IMR-90 (cell line): ENCODE measurements around the gene PEX26. TPM values are rescaled to one million over a fixed set of nuclear protein-coding genes. Genes with fewer than 3 reads are reported as not detected.

ENCODE experiments used
- ATAC-seq: fragments of 200-7000 bp; cut with Tn5 transposase; 2 replicates; pipeline ENCODE4 v1.9.1; 2020; ENCODE audit warnings: low read depth, mild to moderate bottlenecking, moderate library complexity
- BruUV-seq: library from RNA; stranded (reverse); fragments of 400-500 nt; replicated peaks from 2 replicates; lab custom pipeline; 2021; lab: Mats Ljungman, UMichigan
- CTCF ChIA-PET: fragments of 300-600 bp; formaldehyde crosslinking; extraction: SDS; loops from one replicate; lab custom pipeline; 2021; ENCODE audit warnings: antibody characterized with exemption; lab: Yijun Ruan, JAX
- POLR2A ChIA-PET: fragments of 300-600 bp; sonication (Branson Sonifier 250); formaldehyde crosslinking; loops from one replicate; lab custom pipeline; 2022; ENCODE audit warnings: antibody characterized with exemption; ENCODE audit not compliant: unreplicated experiment; lab: Charles Lee
- DNase-seq: peaks from one replicate; pipeline ENCODE4 v3.0.0; 2013
- H2AFZ ChIP-seq: replicated peaks from 2 replicates; pipeline ENCODE3; 2013; ENCODE audit warnings: low read length, mild to moderate bottlenecking; ENCODE audit not compliant: poor library complexity
- H2AK5ac ChIP-seq: 2 replicates; pipeline ENCODE4 v1.6.1; 2013; ENCODE audit warnings: low read depth, low read length, inconsistent platforms
- H2AK9ac ChIP-seq: replicated peaks from 2 replicates; pipeline ENCODE3; 2013; ENCODE audit warnings: mild to moderate bottlenecking, low read depth, low read length, moderate library complexity; ENCODE audit not compliant: poor library complexity
- H2BK120ac ChIP-seq: 2 replicates; pipeline ENCODE4 v1.6.1; 2013; ENCODE audit warnings: low read depth, low read length, inconsistent platforms
- H2BK15ac ChIP-seq: 3 replicates; pipeline ENCODE4 v1.6.1; 2013; ENCODE audit warnings: low read depth, low read length, inconsistent platforms
- H2BK20ac ChIP-seq: 2 replicates; pipeline ENCODE4 v1.6.1; 2013; ENCODE audit warnings: low read depth, mild to moderate bottlenecking, inconsistent platforms, low read length, moderate library complexity
- H2BK5ac ChIP-seq: 2 replicates; pipeline ENCODE4 v1.6.1; 2013; ENCODE audit warnings: mild to moderate bottlenecking, low read depth, low read length, inconsistent platforms; ENCODE audit not compliant: poor library complexity, severe bottlenecking
- H3K14ac ChIP-seq: replicated peaks from 2 replicates; pipeline ENCODE4 v1.6.1; 2013; ENCODE audit warnings: low read depth, low read length, inconsistent platforms
- H3K18ac ChIP-seq: 2 replicates; pipeline ENCODE4 v1.6.1; 2013; ENCODE audit warnings: low read depth, low read length, control low read depth
- H3K23ac ChIP-seq: 2 replicates; pipeline ENCODE4 v1.6.1; 2013; ENCODE audit warnings: low read depth, low read length, inconsistent platforms
- H3K27ac ChIP-seq: 2 replicates; pipeline ENCODE4 v1.5.1; 2013; ENCODE audit warnings: mild to moderate bottlenecking, control low read depth, low read length; ENCODE audit not compliant: insufficient read depth
- H3K27me3 ChIP-seq: 2 replicates; pipeline ENCODE4 v1.6.1; 2013; ENCODE audit warnings: low read length; ENCODE audit not compliant: control insufficient read depth, insufficient read depth
- H3K36me3 ChIP-seq: 2 replicates; pipeline ENCODE4 v1.6.1; 2013; ENCODE audit warnings: low read length, mixed read lengths; ENCODE audit not compliant: control insufficient read depth, insufficient read depth
- H3K4ac ChIP-seq: 2 replicates; pipeline ENCODE4 v1.6.1; 2013; ENCODE audit warnings: low read depth, low read length, inconsistent platforms
- H3K4me1 ChIP-seq: 2 replicates; pipeline ENCODE4 v1.6.1; 2013; ENCODE audit warnings: low read length, mixed read lengths; ENCODE audit not compliant: control insufficient read depth, insufficient read depth
- H3K4me2 ChIP-seq: 2 replicates; pipeline ENCODE4 v1.6.1; 2013; ENCODE audit warnings: low read depth, mild to moderate bottlenecking, control low read depth, low read length, moderate library complexity
- H3K4me3 ChIP-seq: 2 replicates; pipeline ENCODE4 v1.5.1; 2013; ENCODE audit warnings: low read depth, mild to moderate bottlenecking, control low read depth, low read length, moderate library complexity; ENCODE audit not compliant: insufficient read depth
- H3K56ac ChIP-seq: 2 replicates; pipeline ENCODE4 v1.6.1; 2013; ENCODE audit warnings: low read length, inconsistent platforms; ENCODE audit not compliant: insufficient read depth; ENCODE audit errors: extremely low read depth
- H3K79me1 ChIP-seq, 2 experiments: 2 replicates each; pipeline ENCODE4 v1.6.1; 2013; ENCODE audit warnings: low read length in 2 of 2, inconsistent platforms in 1 of 2, low read depth in 1 of 2
- H3K9ac ChIP-seq: 2 replicates; pipeline ENCODE4 v1.6.1; 2013; ENCODE audit warnings: low read depth, low read length, control low read depth
- H3K9me1 ChIP-seq: 2 replicates; pipeline ENCODE4 v1.6.1; 2013; ENCODE audit warnings: low read length, inconsistent platforms; ENCODE audit not compliant: insufficient read depth
- H3K9me3 ChIP-seq: 2 replicates; pipeline ENCODE4 v1.6.1; 2013; ENCODE audit warnings: low read length; ENCODE audit not compliant: control insufficient read depth, insufficient read depth
- H4K20me1 ChIP-seq: 2 replicates; pipeline ENCODE4 v1.6.1; 2013; ENCODE audit warnings: low read length, inconsistent platforms; ENCODE audit not compliant: insufficient read depth
- H4K5ac ChIP-seq: 2 replicates; pipeline ENCODE4 v1.6.1; 2013; ENCODE audit warnings: mild to moderate bottlenecking, low read depth, low read length, control low read depth
- H4K8ac ChIP-seq, 2 experiments: 2 replicates each; pipeline ENCODE4 v1.6.1; 2013; ENCODE audit warnings: low read depth in 2 of 2, low read length in 2 of 2, control low read depth in 1 of 2, inconsistent platforms in 1 of 2
- H4K91ac ChIP-seq: 2 replicates; pipeline ENCODE4 v1.6.1; 2013; ENCODE audit warnings: low read depth, low read length, inconsistent platforms; ENCODE audit not compliant: insufficient read depth
- BHLHE40 ChIP-seq: fragments of 150-350 bp; IDR thresholded peaks from 2 replicates; pipeline ENCODE4 v1.6.1; 2016; ENCODE audit warnings: mild to moderate bottlenecking, low read depth, low read length
- FOS ChIP-seq: fragments of 150-350 bp; IDR thresholded peaks from 2 replicates; pipeline ENCODE4 v1.6.1; 2016; ENCODE audit warnings: low read depth, low read length
- MAZ ChIP-seq: IDR thresholded peaks from 2 replicates; pipeline ENCODE4 v1.6.1; 2012; ENCODE audit warnings: low read depth, mild to moderate bottlenecking, low read length, improper control_type of control experiment, moderate library complexity, borderline replicate concordance
- MXI1 ChIP-seq: IDR thresholded peaks from 2 replicates; pipeline ENCODE4 v1.6.1; 2012; ENCODE audit warnings: low read depth, mild to moderate bottlenecking, low read length, moderate library complexity, borderline replicate concordance
- NFE2L2 ChIP-seq: fragments of 150-350 bp; IDR thresholded peaks from 2 replicates; pipeline ENCODE4 v1.6.1; 2016; ENCODE audit warnings: low read depth, mild to moderate bottlenecking, low read length
- RAD21 ChIP-seq: IDR thresholded peaks from 2 replicates; pipeline ENCODE4 v1.6.1; 2012; ENCODE audit warnings: low read length, improper control_type of control experiment
- SMC3 ChIP-seq: fragments of 150-350 bp; IDR thresholded peaks from 2 replicates; pipeline ENCODE4 v1.6.1; 2016; ENCODE audit warnings: low read depth, mild to moderate bottlenecking, antibody characterized with exemption, low read length, moderate library complexity
- WGBS, 2 experiments: methylation state at CpG; one replicate each; pipeline versions ENCODE4 v1.1.5 to v1.1.7; 2013; ENCODE audit warnings: missing lambda C conversion rate in 2 of 2; ENCODE audit not compliant: insufficient read length in 1 of 2; ENCODE audit errors: extremely low coverage in 2 of 2; 5-methylcytosine and 5-hydroxymethylcytosine counted together
- dilution Hi-C: fragments of 300-500 bp; cut with HindIII; formaldehyde crosslinking; loops from one replicate; pipeline ENCODE4 v1.14.3; 2018; ENCODE audit warnings: low sequenced_read_pairs; ENCODE audit not compliant: unreplicated experiment
- in situ Hi-C: fragments of 300-500 bp; cut with MboI; formaldehyde crosslinking; loops from 3 replicates; pipeline ENCODE4 v1.14.3; 2019; ENCODE audit warnings: low sequenced_read_pairs, inconsistent platforms, mixed read lengths
- intact Hi-C: fragments of 100-400 bp; cut with micrococcal nuclease; formaldehyde crosslinking; loops from 2 replicates; pipeline ENCODE4 v1.10.0; 2022
- polyA plus RNA-seq, 3 experiments: library from polyadenylated mRNA; depleted of rRNA; stranded (reverse); fragments of >200 nt; gene quantifications; 2 replicates each; pipeline ENCODE4 v1.2.3, GENCODE V29; 2012; ENCODE audit warnings: low replicate concordance in 1 of 3
- total RNA-seq: library from RNA; depleted of rRNA; stranded (reverse); fragments of >200 nt; gene quantifications from 2 replicates; pipeline ENCODE4 v1.2.3, GENCODE V29; 2012

PEX26 gene
- total and polyA plus RNA-seq, 2 of the 4 experiments (the other 2 are of a cell fraction): 12.2 to 18.5 TPM

- TF ChIP-seq MAZ (no peak), BHLHE40 (no peak), NFE2L2 (no peak), FOS (no peak), MXI1 (no peak)
Observed at GRCh38 chr22:18093661-18094060, 15.9 kb downstream of the PEX26 start (continued).

GRCh38 chr22:18095101-18095805, 17.5 kb downstream of the PEX26 start:
- Histone ChIP-seq H3K4me1 (peaks cover 7% of the 10 kb centered on the region; the same call in 1 of the 2 replicates), H3K27ac (no peak overlapping the region), H3K23ac (no peak overlapping the region), H3K27me3 (no peaks in the 10 kb centered on the region), H3K4ac (no peak overlapping the region), H2AFZ (no peak overlapping the region), H3K79me1 (peaks cover 4 to 8% of the 10 kb centered on the region in 2 experiments; a peak in 3 of 4 replicates), H3K56ac (no peak overlapping the region), H3K36me3 (peaks cover 2% of the 10 kb centered on the region), H4K8ac (no peak overlapping the region), H2AK5ac (no peak overlapping the region), H2BK15ac (no peak overlapping the region), H3K9me3 (no peaks in the 10 kb centered on the region), H2AK9ac (no peak overlapping the region), H2BK120ac (no peak overlapping the region), H4K5ac (no peak overlapping the region), H3K14ac (no peak overlapping the region), H3K4me2 (no peak overlapping the region), H3K18ac (no peak overlapping the region), H4K20me1 (no peaks in the 10 kb centered on the region), H3K4me3 (no peak overlapping the region), H3K9ac (no peak overlapping the region), H4K91ac (no peak overlapping the region), H2BK20ac (no peak overlapping the region), H2BK5ac (no peak overlapping the region), H3K9me1 (no peaks in the 10 kb centered on the region)
- DNase-seq (peak; percentile 38), ATAC-seq (no peak)
- 100% methylated on average over 1 of the region's 8 CpGs; no CpG with 5 or more reads in 1 of the 2 experiments for WGBS, 2 experiments
- in situ Hi-C loops (no loop called here), dilution Hi-C loops (no loop called here), intact Hi-C loops (no loop called here)
- no peak for TF ChIP-seq BHLHE40
- TF ChIP-seq RAD21: no peak
- no peak for TF ChIP-seq SMC3
- POLR2A ChIA-PET: no interaction called here
- CTCF ChIA-PET: no interaction called here
- BruUV-seq: no TSS peak
